Measurements from ENCODE around the gene SSBP4. TPM values are rescaled to one million over a fixed set of nuclear protein-coding genes. Genes with fewer than 3 reads are reported as not detected.
A peak's percentile ranks its signal among the peaks of the same experiment; 100 is the strongest.

SSBP4 gene
- total RNA-seq, 1 experiment from 2014 or later = 46.1 TPM

DNA sequence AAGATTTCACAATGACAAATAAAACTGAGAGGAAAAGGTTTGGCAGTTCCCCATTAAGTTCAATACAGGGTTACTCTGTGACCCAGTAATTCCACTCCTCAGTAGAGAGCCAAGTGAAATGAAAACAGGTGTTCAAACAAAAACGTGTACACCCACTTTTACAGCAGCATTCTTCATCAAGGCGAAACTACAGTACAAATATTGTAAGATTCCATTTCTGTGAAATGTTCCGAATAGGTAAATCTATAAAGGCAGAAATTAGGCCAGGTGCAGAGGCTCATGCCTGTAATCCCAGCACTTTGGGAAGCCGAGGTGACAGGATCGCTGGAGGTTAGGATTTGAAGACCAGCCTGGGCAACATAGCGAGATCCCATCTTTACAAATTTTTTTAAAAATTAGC is 42.2 kb upstream of the SSBP4 start:
- Histone ChIP-seq H3T11ph (ENCODE audit: low read length) (no peak overlapping the region), H3K9ac (ENCODE audit: extremely low read depth, insufficient read length, low read length) (no peak overlapping the region), H4K20me1 (ENCODE audit: control insufficient read depth, insufficient read depth, insufficient read length) (peaks cover 2% of the 10 kb centered on the region), H3K14ac (ENCODE audit: insufficient read depth, low read length) (no peak overlapping the region), H3K79me1 (ENCODE audit: insufficient read depth, low read depth, low read length, poor library complexity, severe bottlenecking) (no peaks in the 10 kb centered on the region), H3K9me3 (ENCODE audit: control insufficient read depth, low read depth, low read length) (no peaks in the 10 kb centered on the region), H3K27ac (ENCODE audit: insufficient read length, low read depth, low read length) (no peak overlapping the region), H3K23ac (ENCODE audit: insufficient read length, low read depth, low read length) (no peak overlapping the region), H3K4me1 (ENCODE audit: insufficient read depth, low read length) (peaks cover 2% of the 10 kb centered on the region; the same call in 1 of the 2 replicates), H3K79me2 (ENCODE audit: insufficient read depth, low read length) (no peaks in the 10 kb centered on the region), H2BK5ac (ENCODE audit: insufficient read length, low read length) (no peak overlapping the region), H3K56ac (ENCODE audit: insufficient read length, low read depth, low read length) (no peak overlapping the region), H3K23me2 (ENCODE audit: insufficient read length, low read depth, low read length, poor library complexity, severe bottlenecking) (no peaks in the 10 kb centered on the region), H3K27me3 (ENCODE audit: insufficient read depth, low read length) (no peaks in the 10 kb centered on the region), H4K8ac (replicated peaks; ENCODE audit: insufficient read length, low read depth, low read length) (no peak overlapping the region), H3K4ac (ENCODE audit: low read depth, low read length) (no peak overlapping the region), H3K4me2 (ENCODE audit: insufficient read depth, insufficient read length, low read length) (no peak overlapping the region), H2BK15ac (ENCODE audit: low read depth, low read length) (no peak overlapping the region), H2AFZ (ENCODE audit: low read length) (no peak overlapping the region), H2BK120ac (ENCODE audit: low read depth, low read length, poor library complexity, severe bottlenecking) (no peak overlapping the region), H4K91ac (ENCODE audit: insufficient read length, low read depth, low read length) (no peak overlapping the region), H4K5ac (ENCODE audit: insufficient read length, low read depth, low read length) (no peak overlapping the region), H2AK5ac (ENCODE audit: insufficient read length, low read length) (no peak overlapping the region), H3K18ac (ENCODE audit: insufficient read length, low read depth, low read length) (no peak overlapping the region), H2BK12ac (ENCODE audit: insufficient read length, low read depth, low read length) (no peak overlapping the region), H2BK20ac (ENCODE audit: low read depth, low read length, poor library complexity, severe bottlenecking) (no peak overlapping the region)
- H3K27ac Mint-ChIP-seq = peak overlapping the region in 1 of 3 experiments; percentile 85; a peak in 2 of 7 replicates
- no peak overlapping the region for H3K4me3 Mint-ChIP-seq
- H3K4me1 Mint-ChIP-seq = peaks cover 21% of the 10 kb centered on the region in 2 experiments
- H3K9me3 Mint-ChIP-seq = no peaks in the 10 kb centered on the region; a peak in 1 of 5 replicates
- H3K36me3 Mint-ChIP-seq (ENCODE audit: insufficient read depth in 1 of 3, low read depth in 3 of 3) = peaks cover 0 to 2% (median 0%) of the 10 kb centered on the region in 3 experiments; a peak in 1 of 7 replicates
- DNase-seq = no peak
- no peaks in the 10 kb centered on the region; the same call in 1 of the 2 replicates for H3K27me3 Mint-ChIP-seq (ENCODE audit: low read depth)
- no CpG with 5 or more reads among the region's 6 CpGs for WGBS (ENCODE audit: extremely low coverage, insufficient read length, low lambda C conversion rate)
- TF ChIP-seq, protein P1, sequence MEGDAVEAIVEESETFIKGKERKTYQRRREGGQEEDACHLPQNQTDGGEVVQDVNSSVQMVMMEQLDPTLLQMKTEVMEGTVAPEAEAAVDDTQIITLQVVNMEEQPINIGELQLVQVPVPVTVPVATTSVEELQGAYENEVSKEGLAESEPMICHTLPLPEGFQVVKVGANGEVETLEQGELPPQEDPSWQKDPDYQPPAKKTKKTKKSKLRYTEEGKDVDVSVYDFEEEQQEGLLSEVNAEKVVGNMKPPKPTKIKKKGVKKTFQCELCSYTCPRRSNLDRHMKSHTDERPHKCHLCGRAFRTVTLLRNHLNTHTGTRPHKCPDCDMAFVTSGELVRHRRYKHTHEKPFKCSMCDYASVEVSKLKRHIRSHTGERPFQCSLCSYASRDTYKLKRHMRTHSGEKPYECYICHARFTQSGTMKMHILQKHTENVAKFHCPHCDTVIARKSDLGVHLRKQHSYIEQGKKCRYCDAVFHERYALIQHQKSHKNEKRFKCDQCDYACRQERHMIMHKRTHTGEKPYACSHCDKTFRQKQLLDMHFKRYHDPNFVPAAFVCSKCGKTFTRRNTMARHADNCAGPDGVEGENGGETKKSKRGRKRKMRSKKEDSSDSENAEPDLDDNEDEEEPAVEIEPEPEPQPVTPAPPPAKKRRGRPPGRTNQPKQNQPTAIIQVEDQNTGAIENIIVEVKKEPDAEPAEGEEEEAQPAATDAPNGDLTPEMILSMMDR (conservative IDR thresholded peaks at IDR 0.05) = no peak

All from H9 (cell line).